Activated CD8-positive, alpha-beta memory T cell treated with anti-CD3 and anti-CD28 coated beads for 24 hours (primary cell): ENCODE results near the gene ST3GAL4.
"Not testable (repeated sequence)": the region's sequence is repeated elsewhere in the genome, so short reads cannot be mapped to it uniquely, and the experiment has no call there.

Experiments
- DNase-seq: peaks from one replicate; pipeline ENCODE4 v3.0.0-alpha.2; 2020

ST3GAL4 gene

GRCh38 chr11:126347751-126348668, 7.5 kb upstream of the ST3GAL4 start:
- no peak for DNase-seq

GRCh38 chr11:126348806-126349582, 6.5 kb upstream of the ST3GAL4 start:
- no peak for DNase-seq

GRCh38 chr11:126350836-126351235, 4.7 kb upstream of the ST3GAL4 start:
- no peak for DNase-seq

GRCh38 chr11:126352163-126352562, 3.3 kb upstream of the ST3GAL4 start:
- no peak for DNase-seq

- DNase-seq, result no peak
Observed at GRCh38 chr11:126352934-126353801, 2.3 kb upstream of the ST3GAL4 start.

GRCh38 chr11:126354631-126355323, 709 bp upstream of the ST3GAL4 start:
- peak; percentile 62 for DNase-seq

GRCh38 chr11:126355926-126356897, 726 bp downstream of the ST3GAL4 start:
- peak; percentile 63 for DNase-seq

- DNase-seq, result no peak
Observed at GRCh38 chr11:126357055-126357962, 1.8 kb downstream of the ST3GAL4 start.

- no peak for DNase-seq
Observed at GRCh38 chr11:126357969-126358762, 2.7 kb downstream of the ST3GAL4 start.

GRCh38 chr11:126358763-126359160, 3.3 kb downstream of the ST3GAL4 start:
- no peak for DNase-seq

- no peak for DNase-seq
Observed at GRCh38 chr11:126359431-126360048, 4.1 kb downstream of the ST3GAL4 start.

- DNase-seq, result no peak
Observed at GRCh38 chr11:126360049-126360446, 4.6 kb downstream of the ST3GAL4 start.

GRCh38 chr11:126361400-126361799, 5.9 kb downstream of the ST3GAL4 start:
- no peak for DNase-seq

GRCh38 chr11:126362879-126363655, 7.6 kb downstream of the ST3GAL4 start:
- no peak for DNase-seq

- no peak for DNase-seq
Observed at GRCh38 chr11:126363706-126364248, 8.3 kb downstream of the ST3GAL4 start.

GRCh38 chr11:126364735-126365134, 9.2 kb downstream of the ST3GAL4 start:
- DNase-seq, result not testable (repeated sequence)

GRCh38 chr11:126365508-126365907, 10.0 kb downstream of the ST3GAL4 start:
- not testable (repeated sequence) for DNase-seq
